ENCODE measurements around the gene ANK3. TPM values are rescaled to one million over a fixed set of nuclear protein-coding genes. Genes with fewer than 3 reads are reported as not detected.

Gene ANK3
- total RNA-seq, 1 experiment from 2014 or later: 69.6 TPM

DNA sequence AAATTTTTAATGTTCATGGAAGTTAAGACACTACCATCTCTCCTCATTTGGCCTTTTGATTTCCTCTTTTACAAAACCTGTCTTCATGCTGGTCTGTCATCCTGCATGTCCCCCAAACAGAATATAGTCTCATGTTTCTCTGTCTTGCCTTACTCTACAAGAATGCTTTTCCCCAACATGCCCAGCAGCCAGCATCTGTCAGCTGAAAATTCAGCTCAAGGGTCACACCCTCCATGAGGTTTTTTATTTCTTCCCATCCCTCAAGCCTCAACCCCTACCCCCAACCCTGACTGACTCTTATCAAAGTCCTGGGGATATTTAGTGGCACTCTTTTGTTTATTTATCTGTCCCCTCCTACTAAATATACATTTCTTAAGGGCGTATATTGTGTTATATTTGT is 202.0 kb downstream of the ANK3 start:
- ChIA-PET POLR2A (no interaction called here), CTCF (interaction anchor here (1.1 kb wide), 1 partner anchor 47 kb away, joined by 3 read pairs; no protein-coding TSS in a partner anchor)
- peaks cover 9% of the 10 kb centered on the region for H3K9me3 Mint-ChIP-seq

DNA sequence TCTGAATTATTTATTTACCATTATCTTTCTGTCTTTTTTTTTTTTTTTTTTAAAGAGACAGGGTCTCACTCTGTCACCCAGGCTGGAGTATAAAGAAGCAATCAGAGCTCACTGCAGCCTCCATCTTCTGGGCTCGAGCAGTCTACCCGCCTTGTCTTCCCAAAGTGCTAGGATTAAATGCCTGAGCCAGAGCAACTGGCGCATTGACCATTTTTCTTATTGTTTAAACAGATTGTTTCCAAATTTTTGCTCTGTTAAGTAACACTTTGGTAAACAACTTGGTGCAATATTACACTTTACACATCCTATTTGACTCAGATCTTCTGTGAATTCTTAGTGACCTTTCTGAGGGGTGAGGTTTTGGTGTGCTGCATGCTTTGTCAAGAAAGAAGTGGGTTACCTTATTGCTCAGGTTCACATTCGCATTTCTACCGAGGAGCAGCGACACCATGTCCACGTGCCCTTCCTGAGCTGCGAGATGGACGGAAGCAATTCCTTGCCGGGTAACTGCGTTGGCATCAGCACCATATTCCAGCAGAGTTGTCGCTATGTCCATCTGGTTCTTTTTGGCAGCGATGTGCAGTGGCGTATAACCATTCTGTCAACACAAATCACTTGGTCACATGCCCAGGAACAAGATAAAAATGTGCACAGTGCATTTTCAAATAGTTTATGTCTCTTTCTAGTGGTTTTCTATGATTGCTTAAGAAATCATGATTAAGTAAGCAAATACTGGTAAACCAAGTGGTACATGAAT is 203.2 kb downstream of the ANK3 start:
- DNase-seq (ENCODE audit: low spot score) (no peak), ATAC-seq (no peak)
- peaks cover 12% of the 10 kb centered on the region for H3K4me1 Mint-ChIP-seq
- POLR2A ChIA-PET: no interaction called here
- H3K27ac Mint-ChIP-seq: no peak overlapping the region
- H3K4me3 Mint-ChIP-seq: no peak overlapping the region
- TF ChIP-seq ZNF138 (CRISPR knock-in tag; conservative IDR thresholded peaks at IDR 0.05): no peak
- TF ChIP-seq, protein P1, sequence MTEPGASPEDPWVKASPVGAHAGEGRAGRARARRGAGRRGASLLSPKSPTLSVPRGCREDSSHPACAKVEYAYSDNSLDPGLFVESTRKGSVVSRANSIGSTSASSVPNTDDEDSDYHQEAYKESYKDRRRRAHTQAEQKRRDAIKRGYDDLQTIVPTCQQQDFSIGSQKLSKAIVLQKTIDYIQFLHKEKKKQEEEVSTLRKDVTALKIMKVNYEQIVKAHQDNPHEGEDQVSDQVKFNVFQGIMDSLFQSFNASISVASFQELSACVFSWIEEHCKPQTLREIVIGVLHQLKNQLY (CRISPR knock-in tag; IDR thresholded peaks at IDR 0.05): no peak
- TF ChIP-seq FOXP1 (CRISPR knock-in tag; IDR thresholded peaks at IDR 0.05; ENCODE audit: borderline replicate concordance): no peak
- no peak for TF ChIP-seq GRHL2 (CRISPR knock-in tag; IDR thresholded peaks at IDR 0.05; ENCODE audit: insufficient replicate concordance, severe bottlenecking)
- no peak for TF ChIP-seq TEAD1 (CRISPR knock-in tag; IDR thresholded peaks at IDR 0.05)
- TF ChIP-seq ELF4 (CRISPR knock-in tag; IDR thresholded peaks at IDR 0.05; ENCODE audit: low read depth): no peak
- no peak for TF ChIP-seq SP1 (CRISPR knock-in tag; conservative IDR thresholded peaks at IDR 0.05)
- CTCF ChIA-PET: interaction anchor here (0.6 to 1.3 kb wide), 2 partner anchors 71 to 529 kb away, joined by 3 to 6 read pairs; no protein-coding TSS in a partner anchor
- H3K36me3 Mint-ChIP-seq: no peaks in the 10 kb centered on the region
- H3K9me3 Mint-ChIP-seq: peaks cover 9% of the 10 kb centered on the region
- H3K27me3 Mint-ChIP-seq (ENCODE audit: low read depth): no peaks in the 10 kb centered on the region

More for the DNA sequence above, 202.0 kb downstream of the ANK3 start:
- Mint-ChIP-seq H3K4me3 (no peak overlapping the region), H3K4me1 (peaks cover 12% of the 10 kb centered on the region), H3K27ac (no peak overlapping the region), H3K27me3 (ENCODE audit: low read depth) (no peaks in the 10 kb centered on the region), H3K36me3 (no peaks in the 10 kb centered on the region)
- DNase-seq (ENCODE audit: low spot score) (no peak), ATAC-seq (no peak)
- TF ChIP-seq, protein P2, sequence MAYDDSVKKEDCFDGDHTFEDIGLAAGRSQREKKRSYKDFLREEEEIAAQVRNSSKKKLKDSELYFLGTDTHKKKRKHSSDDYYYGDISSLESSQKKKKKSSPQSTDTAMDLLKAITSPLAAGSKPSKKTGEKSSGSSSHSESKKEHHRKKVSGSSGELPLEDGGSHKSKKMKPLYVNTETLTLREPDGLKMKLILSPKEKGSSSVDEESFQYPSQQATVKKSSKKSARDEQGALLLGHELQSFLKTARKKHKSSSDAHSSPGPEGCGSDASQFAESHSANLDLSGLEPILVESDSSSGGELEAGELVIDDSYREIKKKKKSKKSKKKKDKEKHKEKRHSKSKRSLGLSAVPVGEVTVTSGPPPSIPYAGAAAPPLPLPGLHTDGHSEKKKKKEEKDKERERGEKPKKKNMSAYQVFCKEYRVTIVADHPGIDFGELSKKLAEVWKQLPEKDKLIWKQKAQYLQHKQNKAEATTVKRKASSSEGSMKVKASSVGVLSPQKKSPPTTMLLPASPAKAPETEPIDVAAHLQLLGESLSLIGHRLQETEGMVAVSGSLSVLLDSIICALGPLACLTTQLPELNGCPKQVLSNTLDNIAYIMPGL (CRISPR knock-in tag; IDR thresholded peaks at IDR 0.05): no peak
- TF ChIP-seq, protein P3, sequence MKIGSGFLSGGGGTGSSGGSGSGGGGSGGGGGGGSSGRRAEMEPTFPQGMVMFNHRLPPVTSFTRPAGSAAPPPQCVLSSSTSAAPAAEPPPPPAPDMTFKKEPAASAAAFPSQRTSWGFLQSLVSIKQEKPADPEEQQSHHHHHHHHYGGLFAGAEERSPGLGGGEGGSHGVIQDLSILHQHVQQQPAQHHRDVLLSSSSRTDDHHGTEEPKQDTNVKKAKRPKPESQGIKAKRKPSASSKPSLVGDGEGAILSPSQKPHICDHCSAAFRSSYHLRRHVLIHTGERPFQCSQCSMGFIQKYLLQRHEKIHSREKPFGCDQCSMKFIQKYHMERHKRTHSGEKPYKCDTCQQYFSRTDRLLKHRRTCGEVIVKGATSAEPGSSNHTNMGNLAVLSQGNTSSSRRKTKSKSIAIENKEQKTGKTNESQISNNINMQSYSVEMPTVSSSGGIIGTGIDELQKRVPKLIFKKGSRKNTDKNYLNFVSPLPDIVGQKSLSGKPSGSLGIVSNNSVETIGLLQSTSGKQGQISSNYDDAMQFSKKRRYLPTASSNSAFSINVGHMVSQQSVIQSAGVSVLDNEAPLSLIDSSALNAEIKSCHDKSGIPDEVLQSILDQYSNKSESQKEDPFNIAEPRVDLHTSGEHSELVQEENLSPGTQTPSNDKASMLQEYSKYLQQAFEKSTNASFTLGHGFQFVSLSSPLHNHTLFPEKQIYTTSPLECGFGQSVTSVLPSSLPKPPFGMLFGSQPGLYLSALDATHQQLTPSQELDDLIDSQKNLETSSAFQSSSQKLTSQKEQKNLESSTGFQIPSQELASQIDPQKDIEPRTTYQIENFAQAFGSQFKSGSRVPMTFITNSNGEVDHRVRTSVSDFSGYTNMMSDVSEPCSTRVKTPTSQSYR (CRISPR knock-in tag; IDR thresholded peaks at IDR 0.05): no peak
- TF ChIP-seq JAZF1 (CRISPR knock-in tag; IDR thresholded peaks at IDR 0.05) (no peak), NFE2L1 (CRISPR knock-in tag; IDR thresholded peaks at IDR 0.05) (no peak)

GRCh38 chr10:60185421-60185820 is 204.3 kb downstream of the ANK3 start:
- peaks cover 12% of the 10 kb centered on the region for H3K4me1 Mint-ChIP-seq
- H3K27ac Mint-ChIP-seq: no peak overlapping the region
- ATAC-seq (no peak), DNase-seq (ENCODE audit: low spot score) (no peak)
- CTCF ChIA-PET: interaction anchor here (1.3 kb wide), 1 partner anchor 70 kb away, joined by 6 read pairs; no protein-coding TSS in a partner anchor
- H3K4me3 Mint-ChIP-seq: no peak overlapping the region
- POLR2A ChIA-PET: no interaction called here
- no peaks in the 10 kb centered on the region for H3K36me3 Mint-ChIP-seq
- H3K27me3 Mint-ChIP-seq (ENCODE audit: low read depth): no peaks in the 10 kb centered on the region
- peaks cover under 1% of the 10 kb centered on the region; the same call in 1 of the 2 replicates for H3K9me3 Mint-ChIP-seq
- TF ChIP-seq ARID4B (CRISPR knock-in tag; IDR thresholded peaks at IDR 0.05; ENCODE audit: borderline replicate concordance) (no peak), SOX15 (CRISPR knock-in tag; IDR thresholded peaks at IDR 0.05) (no peak), E2F4 (CRISPR knock-in tag; IDR thresholded peaks at IDR 0.05; ENCODE audit: borderline replicate concordance, low read depth) (no peak), ETV6 (CRISPR knock-in tag; IDR thresholded peaks at IDR 0.05) (no peak)
- TF ChIP-seq, protein P4, sequence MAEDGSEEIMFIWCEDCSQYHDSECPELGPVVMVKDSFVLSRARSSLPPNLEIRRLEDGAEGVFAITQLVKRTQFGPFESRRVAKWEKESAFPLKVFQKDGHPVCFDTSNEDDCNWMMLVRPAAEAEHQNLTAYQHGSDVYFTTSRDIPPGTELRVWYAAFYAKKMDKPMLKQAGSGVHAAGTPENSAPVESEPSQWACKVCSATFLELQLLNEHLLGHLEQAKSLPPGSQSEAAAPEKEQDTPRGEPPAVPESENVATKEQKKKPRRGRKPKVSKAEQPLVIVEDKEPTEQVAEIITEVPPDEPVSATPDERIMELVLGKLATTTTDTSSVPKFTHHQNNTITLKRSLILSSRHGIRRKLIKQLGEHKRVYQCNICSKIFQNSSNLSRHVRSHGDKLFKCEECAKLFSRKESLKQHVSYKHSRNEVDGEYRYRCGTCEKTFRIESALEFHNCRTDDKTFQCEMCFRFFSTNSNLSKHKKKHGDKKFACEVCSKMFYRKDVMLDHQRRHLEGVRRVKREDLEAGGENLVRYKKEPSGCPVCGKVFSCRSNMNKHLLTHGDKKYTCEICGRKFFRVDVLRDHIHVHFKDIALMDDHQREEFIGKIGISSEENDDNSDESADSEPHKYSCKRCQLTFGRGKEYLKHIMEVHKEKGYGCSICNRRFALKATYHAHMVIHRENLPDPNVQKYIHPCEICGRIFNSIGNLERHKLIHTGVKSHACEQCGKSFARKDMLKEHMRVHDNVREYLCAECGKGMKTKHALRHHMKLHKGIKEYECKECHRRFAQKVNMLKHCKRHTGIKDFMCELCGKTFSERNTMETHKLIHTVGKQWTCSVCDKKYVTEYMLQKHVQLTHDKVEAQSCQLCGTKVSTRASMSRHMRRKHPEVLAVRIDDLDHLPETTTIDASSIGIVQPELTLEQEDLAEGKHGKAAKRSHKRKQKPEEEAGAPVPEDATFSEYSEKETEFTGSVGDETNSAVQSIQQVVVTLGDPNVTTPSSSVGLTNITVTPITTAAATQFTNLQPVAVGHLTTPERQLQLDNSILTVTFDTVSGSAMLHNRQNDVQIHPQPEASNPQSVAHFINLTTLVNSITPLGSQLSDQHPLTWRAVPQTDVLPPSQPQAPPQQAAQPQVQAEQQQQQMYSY (CRISPR knock-in tag; IDR thresholded peaks at IDR 0.05): no peak

Measured in WTC11 (cell line).